Mesangial cell (primary cell): ENCODE measurements around the gene STX1B. TPM values are rescaled to one million over a fixed set of nuclear protein-coding genes. Genes with fewer than 3 reads are reported as not detected.

Experiments used
- total RNA-seq: library from RNA; depleted of rRNA; stranded (reverse); fragments of >200 nt; gene quantifications from 2 replicates; pipeline ENCODE4 v1.2.3, GENCODE V29; 2015

The STX1B gene
- 0.63 and 0.65 TPM in 2 replicates for total RNA-seq

GRCh38 chr16:31010585-31011325 lies at the start of gene STX1B:
Gene STX1B (minus strand): TSS chr16:31010638. CDS start chr16:31010396, 242 bp downstream.

DNA sequence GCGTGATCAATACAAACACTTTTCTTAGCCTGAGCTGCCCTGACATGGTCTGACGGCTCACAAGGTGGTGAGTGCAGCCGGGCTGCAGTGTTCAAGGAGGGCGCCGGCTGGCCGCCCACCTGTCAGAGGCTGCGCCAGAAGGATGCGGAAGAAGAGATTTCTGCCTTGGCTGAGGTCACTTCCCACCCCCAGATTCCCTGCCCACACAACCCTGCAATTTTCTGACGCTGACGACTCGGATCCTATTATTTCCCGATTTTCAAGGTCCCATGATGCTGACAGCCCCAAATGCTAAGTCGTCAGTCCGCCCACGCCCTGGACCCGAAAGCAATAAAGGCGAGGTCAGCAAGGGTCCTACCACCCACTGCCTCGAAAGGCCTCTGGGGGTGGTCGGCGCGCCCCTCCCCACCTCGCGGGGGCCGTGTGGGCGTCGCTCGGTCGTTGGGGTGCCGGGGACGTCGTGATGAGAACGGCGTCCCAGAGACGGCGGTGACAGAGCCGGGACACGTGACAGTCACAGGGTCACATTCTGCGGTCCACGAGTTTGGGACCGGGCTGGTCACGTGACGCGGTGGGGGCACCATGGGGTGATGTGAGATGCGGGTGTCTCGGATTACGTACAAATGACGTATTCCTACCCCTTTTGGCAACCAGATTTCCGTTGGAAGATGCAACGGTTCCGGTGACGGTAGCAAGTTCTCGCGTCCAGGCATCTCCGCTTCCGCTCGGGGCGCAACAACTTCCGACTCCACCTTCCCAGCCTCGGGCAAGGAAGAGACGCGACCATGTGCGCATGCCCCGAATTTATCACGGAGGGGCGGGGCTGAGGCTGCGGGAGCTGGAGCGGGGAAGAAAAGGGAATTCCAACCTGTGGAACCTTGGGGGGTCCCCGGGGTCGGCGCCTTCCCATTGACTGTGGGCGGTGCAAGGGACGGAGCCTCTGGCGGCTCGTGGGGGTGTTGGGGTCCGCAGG lies 22.6 kb upstream of the STX1B start, which contains the start of gene STX4:
TSS of gene STX4 (plus strand) at position 823 of the 973 bp plus-strand sequence. CDS start 248 bp downstream, outside the sequence.

GRCh38 chr16:30984669-30985400 lies 25.6 kb downstream of the STX1B start, which contains the start of gene HSD3B7:
Gene HSD3B7 (plus strand): TSS chr16:30985207. CDS start chr16:30985659, 452 bp downstream.

GRCh38 chr16:30957456-30958174 lies 52.8 kb downstream of the STX1B start, which contains the start of gene SETD1A:
Gene SETD1A (plus strand): TSS chr16:30957754. CDS start chr16:30958732, 978 bp downstream.

DNA sequence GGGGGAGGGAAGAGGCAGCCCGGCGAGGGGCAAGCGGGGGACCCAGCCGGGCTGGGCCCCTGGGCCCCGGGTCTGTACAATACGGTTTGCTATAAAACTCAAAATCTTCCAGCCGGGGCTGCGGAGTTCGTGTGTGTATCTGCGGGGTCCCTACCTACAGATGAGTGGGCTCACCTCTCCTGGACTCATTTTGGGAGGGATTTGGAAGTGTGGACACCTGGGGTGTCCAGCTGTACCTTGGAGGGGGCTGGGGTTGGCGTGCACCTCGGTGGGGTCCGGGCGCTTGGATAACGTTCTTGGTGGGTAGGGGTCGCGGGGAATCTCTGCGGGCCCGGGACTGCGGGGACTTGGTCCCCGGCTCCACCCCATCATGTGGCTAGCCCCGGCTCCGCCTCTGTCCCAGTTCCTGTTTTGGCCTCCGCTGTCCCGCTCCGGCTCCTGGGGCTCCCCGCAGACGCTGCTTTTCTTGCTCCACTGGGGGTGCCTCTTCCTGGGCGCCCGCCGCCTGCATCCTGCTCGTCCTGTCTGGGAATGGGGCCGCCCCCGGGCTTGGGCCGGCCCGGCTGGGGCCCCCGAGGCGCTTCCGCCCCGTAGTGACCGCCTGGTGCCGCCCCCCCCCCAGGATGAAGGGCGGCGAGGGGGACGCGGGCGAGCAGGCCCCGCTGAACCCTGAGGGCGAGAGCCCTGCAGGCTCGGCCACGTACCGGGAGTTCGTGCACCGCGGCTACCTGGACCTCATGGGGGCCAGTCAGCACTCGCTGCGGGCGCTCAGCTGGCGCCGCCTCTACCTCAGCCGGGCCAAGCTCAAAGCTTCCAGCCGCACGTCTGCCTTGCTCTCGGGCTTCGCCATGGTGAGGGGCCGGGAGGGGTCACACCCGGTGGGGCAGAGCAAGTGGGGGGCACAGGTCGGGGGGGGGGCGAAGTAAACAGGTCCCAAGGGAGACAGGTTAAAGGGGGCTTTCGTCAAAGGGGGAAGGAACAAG lies 61.5 kb downstream of the STX1B start, which contains the start of gene ORAI3:
TSS of gene ORAI3 (plus strand) at position 402 of the 983 bp plus-strand sequence. CDS start at position 624, 222 bp downstream.

Other genes starting within 250 kb of the STX1B start
- 4.8 and 5.9 TPM in 2 replicates for gene CFAP119, start 248.6 kb downstream of the STX1B start, total RNA-seq
- 63.7 and 67.1 TPM in 2 replicates for gene RNF40, start 248.3 kb downstream of the STX1B start, total RNA-seq
- 9.5 and 23.3 TPM in 2 replicates for gene ZNF629, start 223.4 kb downstream of the STX1B start, total RNA-seq
- 60.0 and 62.7 TPM in 2 replicates for gene BCL7C, start 116.6 kb downstream of the STX1B start, total RNA-seq
- gene CTF1, start 114.0 kb downstream of the STX1B start, total RNA-seq = 2.8 and 6.8 TPM in 2 replicates
- 31.8 and 37.6 TPM in 2 replicates for gene FBXL19, start 87.1 kb downstream of the STX1B start, total RNA-seq
- gene ORAI3, start 61.6 kb downstream of the STX1B start, total RNA-seq = 24.4 and 95.3 TPM in 2 replicates
- gene SETD1A, start 52.9 kb downstream of the STX1B start, total RNA-seq = 6.5 and 8.0 TPM in 2 replicates
- gene HSD3B7, start 25.4 kb downstream of the STX1B start, total RNA-seq = 11.2 and 64.7 TPM in 2 replicates
- gene STX4, start 22.9 kb upstream of the STX1B start, total RNA-seq = 20.9 and 23.1 TPM in 2 replicates
- 13.4 and 14.2 TPM in 2 replicates for gene ZNF668, start 63.6 kb upstream of the STX1B start, total RNA-seq
- gene ZNF646, start 63.8 kb upstream of the STX1B start, total RNA-seq = 12.7 and 22.7 TPM in 2 replicates
- gene PRSS53, start 78.3 kb upstream of the STX1B start, total RNA-seq = 0.81 and 1.6 TPM in 2 replicates
- gene VKORC1, start 84.2 kb upstream of the STX1B start, total RNA-seq = 217 and 229 TPM in 2 replicates
- gene BCKDK, start 97.7 kb upstream of the STX1B start, total RNA-seq = 88.5 and 103 TPM in 2 replicates
- gene KAT8, start 107.0 kb upstream of the STX1B start, total RNA-seq = 31.8 and 47.4 TPM in 2 replicates
- gene PRSS8, start 125.1 kb upstream of the STX1B start, total RNA-seq = 2.6 and 13.1 TPM in 2 replicates
- gene PRSS36, start 139.4 kb upstream of the STX1B start, total RNA-seq = 1.1 and 7.9 TPM in 2 replicates
- 43.7 and 78.9 TPM in 2 replicates for gene FUS, start 169.5 kb upstream of the STX1B start, total RNA-seq
- gene PYCARD, start 192.1 kb upstream of the STX1B start, total RNA-seq = 37.3 and 88.6 TPM in 2 replicates
- not detected in 2 replicates for gene TRIM72, start 203.5 kb upstream of the STX1B start, total RNA-seq
- not detected in 2 replicates for gene PYDC1, start 206.5 kb upstream of the STX1B start, total RNA-seq
- 2.1 TPM in 1 of 2 replicates, not detected in the other for gene ITGAM, start 249.3 kb upstream of the STX1B start, total RNA-seq